GM12878 (cell line): ENCODE data around the gene ABHD15. TPM values are rescaled to one million over a fixed set of nuclear protein-coding genes. Genes with fewer than 3 reads are reported as not detected.

Experiments
- ATAC-seq: fragments of 200-7000 bp; cut with Tn5 transposase; 3 replicates; pipeline ENCODE4 v1.9.1; 2020; ENCODE audit warnings: mild to moderate bottlenecking, moderate library complexity
- BruUV-seq: library from RNA; stranded (reverse); fragments of 400-500 nt; replicated peaks from 2 replicates; lab custom pipeline; 2021; lab: Mats Ljungman, UMichigan
- CTCF ChIA-PET: fragments of 300-600 bp; sonication (Branson Sonifier 250); formaldehyde crosslinking; extraction: SDS; loops from one replicate; lab custom pipeline; 2021; ENCODE audit warnings: inconsistent platforms; lab: Yijun Ruan, JAX
- POLR2A ChIA-PET: fragments of 350-600 bp; formaldehyde crosslinking; extraction: SDS; loops from one replicate; lab custom pipeline; 2021; ENCODE audit warnings: inconsistent platforms; lab: Charles Lee
- RAD21 ChIA-PET: fragments of 300-600 bp; sonication (Branson Sonifier 250); formaldehyde crosslinking; loops from one replicate; lab custom pipeline; 2023; ENCODE audit warnings: antibody characterized with exemption; ENCODE audit not compliant: unreplicated experiment; lab: Charles Lee
- SMC1A ChIA-PET: fragments of 300-600 bp; sonication (Branson Sonifier 250); formaldehyde crosslinking; loops from one replicate; lab custom pipeline; 2023; ENCODE audit not compliant: unreplicated experiment, uncharacterized antibody; lab: Charles Lee
- DNase-seq: peaks from one replicate; pipeline ENCODE4 v3.0.0-alpha.2; 2011; ENCODE audit warnings: low read depth, low spot score
- FAIRE-seq: peaks from 3 replicates; lab custom pipeline; 2011; peaks lifted over from hg19 to GRCh38; lab: Jason Lieb, UNC
- H2AFZ ChIP-seq: 2 replicates; pipeline ENCODE4 v1.6.0; 2011; ENCODE audit warnings: low read depth, low read length, control low read depth; ENCODE audit not compliant: control insufficient read depth
- H3K27ac ChIP-seq: 2 replicates; pipeline ENCODE4 v1.5.1; 2011; ENCODE audit warnings: control low read depth; ENCODE audit not compliant: control insufficient read depth, insufficient read depth
- H3K27me3 ChIP-seq, 2 experiments: replicated peaks in 1 of 2; 2 replicates each; pipeline versions ENCODE4 v1.6.0 to v1.6.1; 2011; ENCODE audit warnings: low read length in 1 of 2; ENCODE audit not compliant: control insufficient read depth in 2 of 2, insufficient read depth in 2 of 2
- H3K36me3 ChIP-seq, 2 experiments: 2 replicates each; pipeline ENCODE4 v1.5.1; 2011; ENCODE audit warnings: low read length in 1 of 2; ENCODE audit not compliant: control insufficient read depth in 2 of 2, insufficient read depth in 2 of 2
- H3K4me1 ChIP-seq: 2 replicates; pipeline ENCODE4 v1.6.1; 2011; ENCODE audit warnings: mild to moderate bottlenecking, low read length, moderate library complexity, mixed read lengths; ENCODE audit not compliant: control insufficient read depth, insufficient read depth
- H3K4me2 ChIP-seq: 2 replicates; pipeline ENCODE4 v1.6.0; 2011; ENCODE audit warnings: control low read depth; ENCODE audit not compliant: control insufficient read depth, insufficient read depth
- H3K4me3 ChIP-seq: fragments of 200-600 bp; sonication (generic); 2 replicates; pipeline ENCODE4 v1.5.1; 2016
- H3K79me2 ChIP-seq: 2 replicates; pipeline ENCODE4 v1.6.0; 2011; ENCODE audit warnings: low read length; ENCODE audit not compliant: control insufficient read depth, insufficient read depth
- H3K9ac ChIP-seq: 2 replicates; pipeline ENCODE4 v1.8.0; 2011; ENCODE audit warnings: low read length, control low read depth, mixed read lengths; ENCODE audit not compliant: control insufficient read depth, insufficient read depth
- H3K9me3 ChIP-seq: replicated peaks from 3 replicates; pipeline ENCODE4 v1.5.1; 2011; ENCODE audit warnings: mild to moderate bottlenecking, low read length; ENCODE audit not compliant: control insufficient read depth, insufficient read depth
- H4K20me1 ChIP-seq: 2 replicates; pipeline ENCODE4 v1.6.0; 2011; ENCODE audit not compliant: control insufficient read depth, insufficient read depth
- BMI1 ChIP-seq: fragments of 450-650 bp; IDR thresholded peaks from 2 replicates; pipeline ENCODE4 v1.6.1; 2016; ENCODE audit warnings: mild to moderate bottlenecking, moderate library complexity, borderline replicate concordance
- CEBPB ChIP-seq, 2 experiments: fragments of 150-350 bp in 1 of 2; IDR thresholded peaks; 2 replicates each; pipeline ENCODE4 v1.6.1; 2012 to 2014; ENCODE audit warnings: low read depth in 2 of 2, low read length in 2 of 2, borderline replicate concordance in 1 of 2, inconsistent platforms in 1 of 2
- CREB1 ChIP-seq: IDR thresholded peaks from 2 replicates; pipeline ENCODE4 v1.6.1; 2012; ENCODE audit warnings: low read depth, mild to moderate bottlenecking, inconsistent platforms
- FOS ChIP-seq: IDR thresholded peaks from 3 replicates; pipeline ENCODE4 v1.6.1; 2011; ENCODE audit warnings: borderline replicate concordance; ENCODE audit not compliant: insufficient read length; ENCODE audit errors: extremely low read depth
- HDGF ChIP-seq: fragments of 450-650 bp; IDR thresholded peaks from 2 replicates; pipeline ENCODE4 v1.6.1; 2016; ENCODE audit warnings: antibody characterized with exemption
- NFIC ChIP-seq: IDR thresholded peaks from 2 replicates; pipeline ENCODE4 v1.6.1; 2012; ENCODE audit warnings: low read depth, mild to moderate bottlenecking, inconsistent platforms, low read length, moderate library complexity
- POLR2A ChIP-seq: IDR thresholded peaks from 2 replicates; pipeline ENCODE4 v1.6.1; 2011; ENCODE audit warnings: low read depth, mild to moderate bottlenecking, low read length
- SREBF1 ChIP-seq: IDR thresholded peaks from 2 replicates; pipeline ENCODE4 v1.6.1; 2012; ENCODE audit warnings: mild to moderate bottlenecking, low read length
- TAF1 ChIP-seq: IDR thresholded peaks from 2 replicates; pipeline ENCODE4 v1.6.1; 2011; ENCODE audit warnings: mild to moderate bottlenecking, low read depth, low read length, borderline replicate concordance
- ZNF217 ChIP-seq: fragments of 450-650 bp; IDR thresholded peaks from 2 replicates; pipeline ENCODE4 v1.6.1; 2017; ENCODE audit warnings: antibody characterized with exemption, mild to moderate bottlenecking
- ZNF622 ChIP-seq: fragments of 450-650 bp; IDR thresholded peaks from 2 replicates; pipeline ENCODE4 v1.6.1; 2017; ENCODE audit warnings: mild to moderate bottlenecking, inconsistent platforms
- WGBS: methylation state at CpG from one replicate; pipeline ENCODE4 v1.1.6; 2016; ENCODE audit warnings: low lambda C conversion rate; ENCODE audit not compliant: insufficient replicate concordance, insufficient coverage; ENCODE audit errors: missing lambda C conversion rate; 5-methylcytosine and 5-hydroxymethylcytosine counted together
- in situ Hi-C: fragments of 300-500 bp; cut with MboI; formaldehyde crosslinking; loops from 9 replicates; pipeline ENCODE4 v1.14.3; 2018; ENCODE audit warnings: mixed read lengths
- intact Hi-C: fragments of 100-400 bp; cut with micrococcal nuclease; formaldehyde crosslinking; loops from one replicate; pipeline ENCODE4 v1.14.2; 2022; ENCODE audit not compliant: unreplicated experiment
- polyA plus RNA-seq, 11 experiments: library from polyadenylated mRNA; depleted of rRNA in 4 of 11; unstranded in 6 of 11; stranded (reverse) in 5 of 11; fragments of >200 nt; fragmentation: Nextera tagmentation in 4 of 11; fragmentation: Illumina TruSeq in 1 of 11; extraction: Ambion mirVana in 4 of 11; extraction: Trizol in 1 of 11; gene quantifications; 1 replicate in 1 of 11; 2 replicates in 10 of 11; pipeline versions ENCODE4 v1.2.1 to v1.2.3, GENCODE V29; 2011 to 2016; ENCODE audit warnings: inconsistent platforms in 2 of 11, missing spikeins in 2 of 11, low read depth in 1 of 11
- total RNA-seq, 4 experiments: library from RNA; depleted of rRNA in 3 of 4; stranded (reverse); fragments of >200 nt in 3 of 4; fragmentation: Illumina TruSeq in 1 of 4; extraction: Trizol in 1 of 4; gene quantifications; 2 replicates each; pipeline versions ENCODE4 v1.2.1 to v1.2.3, GENCODE V29; 2013 to 2021
- TF ChIP-seq, protein P1 (sequence below): fragments of 450-650 bp; IDR thresholded peaks from 2 replicates; pipeline ENCODE4 v1.6.1; 2017; ENCODE audit warnings: mild to moderate bottlenecking, low read depth, inconsistent platforms; ENCODE audit not compliant: poor library complexity, severe bottlenecking
- TF ChIP-seq, protein P2 (sequence below): fragments of 450-650 bp; conservative IDR thresholded peaks from 2 replicates; pipeline ENCODE4 v1.6.1; 2017; ENCODE audit warnings: mild to moderate bottlenecking, moderate library complexity
- TF ChIP-seq, protein P3 (sequence below): fragments of 450-650 bp; IDR thresholded peaks from 2 replicates; pipeline ENCODE4 v1.6.1; 2017; ENCODE audit warnings: mild to moderate bottlenecking, moderate library complexity

The ABHD15 gene
- total and polyA plus RNA-seq, 10 of the 15 experiments (the other 5 are each of a cell fraction or from before 2014, with no cell fraction given), result 2.1 to 9.2 (median 4.9) TPM

DNA sequence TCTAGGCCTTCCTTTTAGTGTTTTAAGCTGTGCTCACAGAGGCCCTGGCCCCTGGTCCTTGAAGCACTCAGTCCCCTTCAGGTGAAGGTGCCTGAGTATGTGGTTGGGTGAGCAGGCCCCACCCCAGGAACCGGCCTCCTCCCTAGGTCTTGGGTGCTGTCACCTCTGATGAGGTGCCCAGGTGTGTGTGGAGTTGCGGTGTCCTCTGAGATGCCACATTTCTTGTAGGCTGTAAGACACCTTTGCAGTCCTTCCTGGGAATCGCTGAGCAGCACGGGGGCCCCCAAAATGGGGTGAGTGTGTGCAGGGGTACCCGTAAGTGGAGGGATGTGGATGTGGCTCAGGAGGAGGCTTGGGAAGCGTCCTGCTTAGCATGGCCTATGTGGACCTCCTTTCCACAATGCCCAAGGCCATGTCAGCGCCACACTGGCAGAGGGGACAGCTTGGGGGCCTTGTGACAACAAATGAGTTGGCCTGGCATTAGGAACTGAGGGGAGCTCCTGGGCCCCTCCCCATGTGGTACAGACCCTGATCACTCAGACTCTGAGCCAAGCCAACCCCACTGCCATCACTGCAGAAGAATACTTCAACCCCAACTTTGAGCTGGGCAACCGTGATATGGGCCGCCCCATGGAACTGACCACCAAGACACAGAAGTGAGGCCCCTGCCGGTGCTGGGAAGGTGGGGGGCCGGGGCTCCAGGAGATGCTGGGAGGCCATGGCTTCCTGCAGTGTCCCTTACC, 44.7 kb upstream of the ABHD15 start:
- CTCF ChIA-PET, result interaction anchor here (1.0 kb wide), 1 partner anchor 15 kb away, joined by 3 read pairs; no protein-coding TSS in a partner anchor
- no peak overlapping the region for H3K27ac ChIP-seq
- FAIRE-seq, result no peak
- RAD21 ChIA-PET, result interaction anchor here (0.7 to 0.8 kb wide), 2 partner anchors 20 to 34 kb away, joined by 3 read pairs; no protein-coding TSS in a partner anchor
- H3K4me3 ChIP-seq, result no peak overlapping the region
- peaks cover 22% of the 10 kb centered on the region for H3K4me1 ChIP-seq
- H3K9ac ChIP-seq, result no peak overlapping the region
- no TSS peak for BruUV-seq
- TF ChIP-seq NFIC (no peak), FOS (no peak), CREB1 (no peak), TAF1 (no peak), ZNF217 (no peak), SREBF1 (no peak), POLR2A (no peak), CEBPB (IDR thresholded peaks at IDR 0.05; ENCODE audit: borderline replicate concordance in 1 of 2, low read depth in 2 of 2, low read length in 2 of 2) (no peak), HDGF (no peak), ZNF622 (no peak), BMI1 (no peak)
- TF ChIP-seq, protein P1, sequence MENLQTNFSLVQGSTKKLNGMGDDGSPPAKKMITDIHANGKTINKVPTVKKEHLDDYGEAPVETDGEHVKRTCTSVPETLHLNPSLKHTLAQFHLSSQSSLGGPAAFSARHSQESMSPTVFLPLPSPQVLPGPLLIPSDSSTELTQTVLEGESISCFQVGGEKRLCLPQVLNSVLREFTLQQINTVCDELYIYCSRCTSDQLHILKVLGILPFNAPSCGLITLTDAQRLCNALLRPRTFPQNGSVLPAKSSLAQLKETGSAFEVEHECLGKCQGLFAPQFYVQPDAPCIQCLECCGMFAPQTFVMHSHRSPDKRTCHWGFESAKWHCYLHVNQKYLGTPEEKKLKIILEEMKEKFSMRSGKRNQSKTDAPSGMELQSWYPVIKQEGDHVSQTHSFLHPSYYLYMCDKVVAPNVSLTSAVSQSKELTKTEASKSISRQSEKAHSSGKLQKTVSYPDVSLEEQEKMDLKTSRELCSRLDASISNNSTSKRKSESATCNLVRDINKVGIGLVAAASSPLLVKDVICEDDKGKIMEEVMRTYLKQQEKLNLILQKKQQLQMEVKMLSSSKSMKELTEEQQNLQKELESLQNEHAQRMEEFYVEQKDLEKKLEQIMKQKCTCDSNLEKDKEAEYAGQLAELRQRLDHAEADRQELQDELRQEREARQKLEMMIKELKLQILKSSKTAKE, result no peak
- TF ChIP-seq, protein P2, sequence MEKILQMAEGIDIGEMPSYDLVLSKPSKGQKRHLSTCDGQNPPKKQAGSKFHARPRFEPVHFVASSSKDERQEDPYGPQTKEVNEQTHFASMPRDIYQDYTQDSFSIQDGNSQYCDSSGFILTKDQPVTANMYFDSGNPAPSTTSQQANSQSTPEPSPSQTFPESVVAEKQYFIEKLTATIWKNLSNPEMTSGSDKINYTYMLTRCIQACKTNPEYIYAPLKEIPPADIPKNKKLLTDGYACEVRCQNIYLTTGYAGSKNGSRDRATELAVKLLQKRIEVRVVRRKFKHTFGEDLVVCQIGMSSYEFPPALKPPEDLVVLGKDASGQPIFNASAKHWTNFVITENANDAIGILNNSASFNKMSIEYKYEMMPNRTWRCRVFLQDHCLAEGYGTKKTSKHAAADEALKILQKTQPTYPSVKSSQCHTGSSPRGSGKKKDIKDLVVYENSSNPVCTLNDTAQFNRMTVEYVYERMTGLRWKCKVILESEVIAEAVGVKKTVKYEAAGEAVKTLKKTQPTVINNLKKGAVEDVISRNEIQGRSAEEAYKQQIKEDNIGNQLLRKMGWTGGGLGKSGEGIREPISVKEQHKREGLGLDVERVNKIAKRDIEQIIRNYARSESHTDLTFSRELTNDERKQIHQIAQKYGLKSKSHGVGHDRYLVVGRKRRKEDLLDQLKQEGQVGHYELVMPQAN, result no peak
- TF ChIP-seq, protein P3, sequence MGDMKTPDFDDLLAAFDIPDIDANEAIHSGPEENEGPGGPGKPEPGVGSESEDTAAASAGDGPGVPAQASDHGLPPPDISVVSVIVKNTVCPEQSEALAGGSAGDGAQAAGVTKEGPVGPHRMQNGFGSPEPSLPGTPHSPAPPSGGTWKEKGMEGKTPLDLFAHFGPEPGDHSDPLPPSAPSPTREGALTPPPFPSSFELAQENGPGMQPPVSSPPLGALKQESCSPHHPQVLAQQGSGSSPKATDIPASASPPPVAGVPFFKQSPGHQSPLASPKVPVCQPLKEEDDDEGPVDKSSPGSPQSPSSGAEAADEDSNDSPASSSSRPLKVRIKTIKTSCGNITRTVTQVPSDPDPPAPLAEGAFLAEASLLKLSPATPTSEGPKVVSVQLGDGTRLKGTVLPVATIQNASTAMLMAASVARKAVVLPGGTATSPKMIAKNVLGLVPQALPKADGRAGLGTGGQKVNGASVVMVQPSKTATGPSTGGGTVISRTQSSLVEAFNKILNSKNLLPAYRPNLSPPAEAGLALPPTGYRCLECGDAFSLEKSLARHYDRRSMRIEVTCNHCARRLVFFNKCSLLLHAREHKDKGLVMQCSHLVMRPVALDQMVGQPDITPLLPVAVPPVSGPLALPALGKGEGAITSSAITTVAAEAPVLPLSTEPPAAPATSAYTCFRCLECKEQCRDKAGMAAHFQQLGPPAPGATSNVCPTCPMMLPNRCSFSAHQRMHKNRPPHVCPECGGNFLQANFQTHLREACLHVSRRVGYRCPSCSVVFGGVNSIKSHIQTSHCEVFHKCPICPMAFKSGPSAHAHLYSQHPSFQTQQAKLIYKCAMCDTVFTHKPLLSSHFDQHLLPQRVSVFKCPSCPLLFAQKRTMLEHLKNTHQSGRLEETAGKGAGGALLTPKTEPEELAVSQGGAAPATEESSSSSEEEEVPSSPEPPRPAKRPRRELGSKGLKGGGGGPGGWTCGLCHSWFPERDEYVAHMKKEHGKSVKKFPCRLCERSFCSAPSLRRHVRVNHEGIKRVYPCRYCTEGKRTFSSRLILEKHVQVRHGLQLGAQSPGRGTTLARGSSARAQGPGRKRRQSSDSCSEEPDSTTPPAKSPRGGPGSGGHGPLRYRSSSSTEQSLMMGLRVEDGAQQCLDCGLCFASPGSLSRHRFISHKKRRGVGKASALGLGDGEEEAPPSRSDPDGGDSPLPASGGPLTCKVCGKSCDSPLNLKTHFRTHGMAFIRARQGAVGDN, result no peak
- no peaks in the 10 kb centered on the region for H3K79me2 ChIP-seq
- ATAC-seq, result no peak
- POLR2A ChIA-PET, result no interaction called here
- no peaks in the 10 kb centered on the region for H3K36me3 ChIP-seq
- no peak for DNase-seq
- intact Hi-C loops, result loop anchor here (10.0 kb wide), 2 partner anchors 77 to 323 kb away; partner anchors contain the start of gene SSH2
- no peak overlapping the region for H3K4me2 ChIP-seq
- WGBS, result 71% methylated on average over 11 of the region's 11 CpGs
- H3K27me3 ChIP-seq, result peaks cover 3% of the 10 kb centered on the region in 2 experiments; a peak in 3 of 4 replicates
- H3K9me3 ChIP-seq, result no peaks in the 10 kb centered on the region; the same call in 2 of the 3 replicates
- no peaks in the 10 kb centered on the region for H4K20me1 ChIP-seq
- no peak overlapping the region for H2AFZ ChIP-seq
- in situ Hi-C loops, result no loop called here
- SMC1A ChIA-PET, result interaction anchor here (0.9 kb wide), 1 partner anchor 30 kb away, joined by 5 read pairs; no protein-coding TSS in a partner anchor
